ACC112 (cell line): ENCODE data around the gene CCNI2.

ENCODE experiments used
- H2AFZ ChIP-seq: fragments of 200-600 bp; sonication (generic); one replicate; pipeline ENCODE4 v1.6.0; 2017; ENCODE audit warnings: antibody characterized with exemption, low read length; ENCODE audit not compliant: unreplicated experiment
- H3K27ac ChIP-seq: fragments of 200-600 bp; sonication (generic); 2 replicates; pipeline ENCODE4 v1.5.1; 2014; ENCODE audit warnings: low read depth, mild to moderate bottlenecking, antibody characterized with exemption, low read length, moderate library complexity
- H3K27me3 ChIP-seq: fragments of 200-600 bp; sonication (generic); 2 replicates; pipeline ENCODE4 v1.6.1; 2014; ENCODE audit warnings: mild to moderate bottlenecking, antibody characterized with exemption, low read length, moderate library complexity, mixed read lengths; ENCODE audit not compliant: insufficient read depth
- H3K36me3 ChIP-seq: fragments of 200-600 bp; sonication (generic); 2 replicates; pipeline ENCODE4 v1.6.1; 2016; ENCODE audit warnings: mild to moderate bottlenecking, antibody characterized with exemption, low read length, moderate library complexity, mixed read lengths; ENCODE audit not compliant: insufficient read depth
- H3K4me1 ChIP-seq: fragments of 200-600 bp; sonication (generic); one replicate; pipeline ENCODE4 v1.6.1; 2016; ENCODE audit warnings: low read length, mixed read lengths; ENCODE audit not compliant: insufficient read depth, unreplicated experiment, control insufficient read depth
- H3K4me3 ChIP-seq: fragments of 200-600 bp; sonication (generic); 2 replicates; pipeline ENCODE4 v1.5.1; 2014; ENCODE audit warnings: mild to moderate bottlenecking, low read depth, low read length
- H3K79me2 ChIP-seq: fragments of 200-600 bp; sonication (generic); one replicate; pipeline ENCODE4 v1.6.0; 2016; ENCODE audit warnings: low read length; ENCODE audit not compliant: control insufficient read depth, unreplicated experiment, insufficient read depth

The CCNI2 gene

GRCh38 chr5:132765311-132766019 is 18.2 kb downstream of the CCNI2 start:
- H3K27ac ChIP-seq, result no peak overlapping the region
- no peak overlapping the region for H3K4me3 ChIP-seq
- no peaks in the 10 kb centered on the region for H3K27me3 ChIP-seq
- peaks cover 15% of the 10 kb centered on the region for H3K79me2 ChIP-seq
- H3K4me1 ChIP-seq, result peaks cover 16% of the 10 kb centered on the region
- H2AFZ ChIP-seq, result no peak overlapping the region
- H3K36me3 ChIP-seq, result no peaks in the 10 kb centered on the region

GRCh38 chr5:132766020-132766805 is 19.0 kb downstream of the CCNI2 start:
- H2AFZ ChIP-seq, result no peak overlapping the region
- H3K27ac ChIP-seq, result no peak overlapping the region
- H3K79me2 ChIP-seq, result peaks cover 15% of the 10 kb centered on the region
- no peaks in the 10 kb centered on the region for H3K27me3 ChIP-seq
- no peaks in the 10 kb centered on the region for H3K36me3 ChIP-seq
- H3K4me3 ChIP-seq, result no peak overlapping the region
- peaks cover 16% of the 10 kb centered on the region for H3K4me1 ChIP-seq

- Histone ChIP-seq H3K4me1 (peaks cover 16% of the 10 kb centered on the region), H3K27ac (no peak overlapping the region), H3K4me3 (no peak overlapping the region), H3K79me2 (peaks cover 15% of the 10 kb centered on the region), H2AFZ (no peak overlapping the region), H3K27me3 (no peaks in the 10 kb centered on the region), H3K36me3 (no peaks in the 10 kb centered on the region)
Observed at GRCh38 chr5:132766806-132767055, 19.5 kb downstream of the CCNI2 start.

GRCh38 chr5:132767150-132767549 is 19.9 kb downstream of the CCNI2 start:
- peaks cover 16% of the 10 kb centered on the region for H3K4me1 ChIP-seq
- H3K27me3 ChIP-seq, result no peaks in the 10 kb centered on the region
- no peaks in the 10 kb centered on the region for H3K36me3 ChIP-seq
- H2AFZ ChIP-seq, result no peak overlapping the region
- H3K27ac ChIP-seq, result no peak overlapping the region
- H3K4me3 ChIP-seq, result no peak overlapping the region
- H3K79me2 ChIP-seq, result peaks cover 15% of the 10 kb centered on the region

- peaks cover 20% of the 10 kb centered on the region for H3K79me2 ChIP-seq
- no peak overlapping the region for H2AFZ ChIP-seq
- no peak overlapping the region for H3K4me3 ChIP-seq
- peaks cover 16% of the 10 kb centered on the region for H3K4me1 ChIP-seq
- no peaks in the 10 kb centered on the region for H3K36me3 ChIP-seq
- H3K27ac ChIP-seq, result no peak overlapping the region
- no peaks in the 10 kb centered on the region for H3K27me3 ChIP-seq
Observed at GRCh38 chr5:132768485-132768868, 21.3 kb downstream of the CCNI2 start.

GRCh38 chr5:132770476-132771159 is 23.4 kb downstream of the CCNI2 start:
- Histone ChIP-seq H3K27ac (no peak overlapping the region), H3K4me3 (no peak overlapping the region), H3K27me3 (no peaks in the 10 kb centered on the region), H2AFZ (no peak overlapping the region), H3K36me3 (no peaks in the 10 kb centered on the region), H3K79me2 (peaks cover 42% of the 10 kb centered on the region), H3K4me1 (peaks cover 27% of the 10 kb centered on the region)

- H3K27ac ChIP-seq, result no peak overlapping the region
- H3K4me3 ChIP-seq, result no peak overlapping the region
- peaks cover 33% of the 10 kb centered on the region for H3K4me1 ChIP-seq
Observed at GRCh38 chr5:132771503-132771998, 24.3 kb downstream of the CCNI2 start.

GRCh38 chr5:132772291-132773070 is 25.3 kb downstream of the CCNI2 start:
- no peaks in the 10 kb centered on the region for H3K36me3 ChIP-seq
- no peaks in the 10 kb centered on the region for H3K27me3 ChIP-seq
- no peak overlapping the region for H3K4me3 ChIP-seq
- peaks cover 48% of the 10 kb centered on the region for H3K79me2 ChIP-seq
- no peak overlapping the region for H2AFZ ChIP-seq
- no peak overlapping the region for H3K27ac ChIP-seq
- peaks cover 29% of the 10 kb centered on the region for H3K4me1 ChIP-seq

More at GRCh38 chr5:132771503-132771998, 24.3 kb downstream of the CCNI2 start:
- H2AFZ ChIP-seq, result no peak overlapping the region
- H3K79me2 ChIP-seq, result peaks cover 46% of the 10 kb centered on the region
- H3K27me3 ChIP-seq, result no peaks in the 10 kb centered on the region
- no peaks in the 10 kb centered on the region for H3K36me3 ChIP-seq

- Histone ChIP-seq H3K27ac (no peak overlapping the region), H3K4me1 (peaks cover 22% of the 10 kb centered on the region), H2AFZ (no peak overlapping the region), H3K4me3 (no peak overlapping the region), H3K79me2 (peaks cover 45% of the 10 kb centered on the region), H3K27me3 (no peaks in the 10 kb centered on the region), H3K36me3 (no peaks in the 10 kb centered on the region)
Observed at GRCh38 chr5:132773114-132773513, 25.9 kb downstream of the CCNI2 start.

GRCh38 chr5:132773601-132774355 is 26.6 kb downstream of the CCNI2 start:
- Histone ChIP-seq H3K27ac (no peak overlapping the region), H2AFZ (no peak overlapping the region), H3K36me3 (no peaks in the 10 kb centered on the region), H3K4me3 (no peak overlapping the region), H3K27me3 (no peaks in the 10 kb centered on the region), H3K79me2 (peaks cover 43% of the 10 kb centered on the region), H3K4me1 (peaks cover 17% of the 10 kb centered on the region)
